Keratinocyte (primary cell): Measurements from ENCODE around the gene CCDC68.

Source experiments
- EZH2 ChIP-seq: IDR thresholded peaks from one replicate; pipeline ENCODE4 v1.6.1; 2012; ENCODE audit warnings: inconsistent platforms, mild to moderate bottlenecking, low read length, moderate library complexity
- TF ChIP-seq, protein P1 (sequence below), 3 experiments: IDR thresholded peaks in 1 of 3; conservative IDR thresholded peaks in 1 of 3; optimal IDR thresholded peaks in 1 of 3; 2 replicates in 2 of 3; 3 replicates in 1 of 3; pipeline versions ENCODE3 to v1.5.1; 2011; ENCODE audit warnings: low read length in 3 of 3, mild to moderate bottlenecking in 3 of 3, moderate library complexity in 2 of 3, control low read depth in 1 of 3, inconsistent platforms in 1 of 3; ENCODE audit not compliant: insufficient read depth in 2 of 3; ENCODE audit errors: extremely low read depth in 1 of 3

DNA sequence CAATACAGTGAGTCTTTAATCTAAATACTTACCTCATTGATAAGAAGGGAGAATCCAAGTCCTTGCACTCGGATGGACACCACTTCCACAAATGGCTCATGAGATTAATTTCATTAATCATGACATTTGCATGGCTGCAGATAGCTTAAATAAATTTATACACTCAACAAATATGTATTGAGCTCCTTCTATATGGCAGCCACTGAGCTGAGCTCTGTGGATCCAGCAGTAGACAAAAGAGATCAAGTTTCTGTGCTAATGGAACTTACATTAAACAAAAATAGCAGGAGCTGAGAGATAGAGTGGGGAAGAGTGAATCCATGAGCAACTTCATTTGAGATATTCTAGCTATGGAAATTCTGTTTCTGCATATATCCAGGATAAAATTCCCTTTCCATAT is 86.6 kb downstream of the CCDC68 start:
- TF ChIP-seq, protein P1, sequence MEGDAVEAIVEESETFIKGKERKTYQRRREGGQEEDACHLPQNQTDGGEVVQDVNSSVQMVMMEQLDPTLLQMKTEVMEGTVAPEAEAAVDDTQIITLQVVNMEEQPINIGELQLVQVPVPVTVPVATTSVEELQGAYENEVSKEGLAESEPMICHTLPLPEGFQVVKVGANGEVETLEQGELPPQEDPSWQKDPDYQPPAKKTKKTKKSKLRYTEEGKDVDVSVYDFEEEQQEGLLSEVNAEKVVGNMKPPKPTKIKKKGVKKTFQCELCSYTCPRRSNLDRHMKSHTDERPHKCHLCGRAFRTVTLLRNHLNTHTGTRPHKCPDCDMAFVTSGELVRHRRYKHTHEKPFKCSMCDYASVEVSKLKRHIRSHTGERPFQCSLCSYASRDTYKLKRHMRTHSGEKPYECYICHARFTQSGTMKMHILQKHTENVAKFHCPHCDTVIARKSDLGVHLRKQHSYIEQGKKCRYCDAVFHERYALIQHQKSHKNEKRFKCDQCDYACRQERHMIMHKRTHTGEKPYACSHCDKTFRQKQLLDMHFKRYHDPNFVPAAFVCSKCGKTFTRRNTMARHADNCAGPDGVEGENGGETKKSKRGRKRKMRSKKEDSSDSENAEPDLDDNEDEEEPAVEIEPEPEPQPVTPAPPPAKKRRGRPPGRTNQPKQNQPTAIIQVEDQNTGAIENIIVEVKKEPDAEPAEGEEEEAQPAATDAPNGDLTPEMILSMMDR (optimal IDR thresholded peaks at IDR 0.05 in 1 of 3, IDR thresholded peaks at IDR 0.05 in 1 of 3, conservative IDR thresholded peaks at IDR 0.05 in 1 of 3; ENCODE audit: extremely low read depth in 1 of 3, insufficient read depth in 2 of 3, low read length in 3 of 3): no peak
- TF ChIP-seq EZH2: no peak
